ENCODE data around the gene VIT. TPM values are rescaled to one million over a fixed set of nuclear protein-coding genes. Genes with fewer than 3 reads are reported as not detected.

The VIT gene
- total RNA-seq, 4 donors from 2014 or later, result 1.4 to 3.6 (median 2.5) TPM; not detected in 1

DNA sequence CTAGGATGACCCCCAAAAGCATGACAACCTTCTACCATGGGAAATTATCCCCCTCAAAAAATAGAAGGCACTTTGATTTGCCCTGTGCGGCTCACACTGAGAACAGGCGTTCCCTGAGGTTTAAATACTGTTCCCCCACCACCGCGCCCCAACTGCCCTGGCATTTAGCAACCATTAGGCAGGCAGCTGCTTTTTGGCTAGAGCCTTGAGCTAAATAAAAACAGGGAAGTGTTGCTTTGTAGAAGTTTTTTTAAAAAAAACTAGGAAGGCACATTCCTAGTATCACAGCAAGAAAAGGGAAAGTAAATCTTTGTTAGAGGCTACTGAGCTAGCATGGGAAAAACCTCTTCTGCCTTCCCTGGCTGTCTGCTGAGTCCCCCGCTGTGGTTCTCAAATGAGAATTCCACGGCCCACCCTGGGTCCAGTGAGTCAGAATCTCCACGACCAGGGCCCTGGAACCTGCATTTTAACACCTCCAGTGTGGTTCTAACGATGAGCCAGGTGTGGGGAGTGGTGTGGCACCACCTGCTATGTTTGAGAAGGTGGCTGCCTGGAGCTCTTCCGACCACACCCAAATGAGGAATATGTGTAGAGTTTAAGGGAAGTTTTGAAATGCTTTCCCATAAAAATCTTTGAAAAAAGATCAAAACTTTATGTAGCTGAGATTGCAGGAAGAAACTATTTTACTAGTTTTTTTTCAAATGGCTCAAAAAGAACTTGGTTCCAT is 66.4 kb downstream of the VIT start:
- WGBS, 2 donors (ENCODE audit: low coverage in 1 of 2), result 77% methylated on average over 9 of the region's 9 CpGs; no CpG with 5 or more reads in 1 of the 2 donors
- intact Hi-C loops (cut with DNase I; ENCODE audit: low total_unique reads) (no loop called here), in situ Hi-C loops (cut with MboI; ENCODE audit: low pct_ligation_motif_present in 1 of 4, low pct_unique_long_range_greater_than_20kb in 1 of 4, low sequenced_read_pairs in 3 of 4) (no loop called here)
- H3K9me3 ChIP-seq, result no peaks in the 10 kb centered on the region
- no peaks in the 10 kb centered on the region for H3K4me1 ChIP-seq
- H3K27ac ChIP-seq, result no peak overlapping the region
- TF ChIP-seq CTCF (IDR thresholded peaks at IDR 0.05) (no peak), POLR2AphosphoS5 (IDR thresholded peaks at IDR 0.05) (no peak), POLR2A (IDR thresholded peaks at IDR 0.05) (no peak), EP300 (IDR thresholded peaks at IDR 0.05; ENCODE audit: low read depth) (no peak)
- no peaks in the 10 kb centered on the region for H3K27me3 ChIP-seq
- H3K36me3 ChIP-seq, result no peaks in the 10 kb centered on the region
- H3K4me3 ChIP-seq, result no peak overlapping the region
- DNase-seq, result no peak

GRCh38 chr2:36769106-36769505 is 72.6 kb downstream of the VIT start:
- no peaks in the 10 kb centered on the region for H3K36me3 ChIP-seq
- in situ Hi-C loops (cut with MboI; ENCODE audit: low pct_ligation_motif_present in 1 of 4, low pct_unique_long_range_greater_than_20kb in 1 of 4, low sequenced_read_pairs in 3 of 4) (no loop called here), intact Hi-C loops (cut with DNase I; ENCODE audit: low total_unique reads) (no loop called here)
- no peak overlapping the region for H3K4me3 ChIP-seq
- H3K27ac ChIP-seq, result no peak overlapping the region
- 72 to 80% methylated on average over 1 to 2 of the region's 2 CpGs for WGBS, 2 donors (ENCODE audit: low coverage in 1 of 2)
- H3K9me3 ChIP-seq, result no peaks in the 10 kb centered on the region
- TF ChIP-seq CTCF (IDR thresholded peaks at IDR 0.05), result no peak
- TF ChIP-seq POLR2AphosphoS5 (IDR thresholded peaks at IDR 0.05), result no peak
- TF ChIP-seq POLR2A (IDR thresholded peaks at IDR 0.05), result no peak
- no peak for TF ChIP-seq EP300 (IDR thresholded peaks at IDR 0.05; ENCODE audit: low read depth)
- DNase-seq, result no peak
- H3K27me3 ChIP-seq, result no peaks in the 10 kb centered on the region
- H3K4me1 ChIP-seq, result no peaks in the 10 kb centered on the region

DNA sequence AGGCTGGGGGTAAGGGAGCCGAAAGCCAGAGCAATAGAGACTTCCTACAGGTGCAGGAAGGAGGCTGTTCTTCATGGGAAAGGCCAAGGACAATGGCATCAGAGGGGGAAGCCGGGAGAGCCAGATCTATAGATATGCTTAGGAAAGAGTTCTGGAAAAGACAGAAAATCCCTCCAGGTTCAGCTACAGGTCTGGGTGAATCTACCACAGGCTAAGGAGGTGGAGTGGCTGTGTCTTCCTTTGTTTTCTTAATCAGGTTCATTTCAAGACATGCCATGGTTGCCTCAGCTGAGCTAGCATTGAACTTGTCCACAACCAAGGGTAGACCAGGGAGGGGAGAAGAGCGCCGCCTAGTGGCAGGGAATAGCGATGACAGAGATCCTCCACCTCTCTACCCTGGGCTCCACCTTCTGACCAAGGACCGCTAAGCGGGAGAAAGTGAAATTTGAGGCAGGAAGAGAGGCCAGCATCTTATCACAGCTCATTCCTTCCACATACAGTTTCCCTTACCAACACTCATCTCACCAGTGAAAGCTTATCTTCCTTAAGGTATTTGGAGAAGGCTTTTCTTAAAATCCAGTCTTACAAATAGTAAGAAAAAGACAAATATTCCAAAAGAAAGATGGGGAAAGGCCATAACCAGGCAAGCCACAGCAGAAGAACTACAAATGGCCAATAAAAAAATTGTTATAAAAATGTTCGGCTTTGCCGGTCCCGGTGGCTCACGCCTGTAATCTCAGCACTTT is 74.2 kb downstream of the VIT start:
- Histone ChIP-seq H3K36me3 (no peaks in the 10 kb centered on the region), H3K4me3 (no peak overlapping the region), H3K27ac (no peak overlapping the region), H3K4me1 (no peaks in the 10 kb centered on the region), H3K9me3 (no peaks in the 10 kb centered on the region), H3K27me3 (no peaks in the 10 kb centered on the region)
- intact Hi-C loops (cut with DNase I; ENCODE audit: low total_unique reads) (no loop called here), in situ Hi-C loops (cut with MboI; ENCODE audit: low pct_ligation_motif_present in 1 of 4, low pct_unique_long_range_greater_than_20kb in 1 of 4, low sequenced_read_pairs in 3 of 4) (no loop called here)
- WGBS, 2 donors (ENCODE audit: low coverage in 1 of 2), result 68 to 85% methylated on average over 6 to 11 of the region's 11 CpGs
- TF ChIP-seq CTCF (IDR thresholded peaks at IDR 0.05) (peak; percentile 17 to 45 (median 31)), POLR2AphosphoS5 (IDR thresholded peaks at IDR 0.05) (no peak), POLR2A (IDR thresholded peaks at IDR 0.05) (no peak), EP300 (IDR thresholded peaks at IDR 0.05; ENCODE audit: low read depth) (no peak)
- peak; percentile 17 for DNase-seq

DNA sequence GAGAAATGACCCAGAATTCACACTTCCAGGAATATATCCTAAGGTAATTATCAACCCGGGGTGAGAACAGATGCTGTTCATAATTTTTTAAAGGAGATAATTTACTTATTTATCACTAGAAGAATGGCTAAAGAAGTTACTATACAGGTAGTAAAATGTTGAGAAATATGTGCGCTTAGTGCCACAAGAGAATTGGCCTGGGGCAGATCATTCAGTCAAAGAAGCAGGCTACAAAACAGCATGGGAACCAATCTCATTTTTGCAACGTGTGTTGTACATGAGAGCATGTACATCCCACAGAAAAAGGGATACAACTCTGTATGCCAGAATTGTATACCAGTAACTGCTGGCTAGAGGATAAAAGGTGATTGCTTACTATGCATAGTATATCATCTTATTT is 75.2 kb downstream of the VIT start:
- H3K27ac ChIP-seq, result no peak overlapping the region
- no peaks in the 10 kb centered on the region for H3K4me1 ChIP-seq
- TF ChIP-seq CTCF (IDR thresholded peaks at IDR 0.05) (no peak), POLR2A (IDR thresholded peaks at IDR 0.05) (no peak), POLR2AphosphoS5 (IDR thresholded peaks at IDR 0.05) (no peak), EP300 (IDR thresholded peaks at IDR 0.05; ENCODE audit: low read depth) (no peak)
- intact Hi-C loops (cut with DNase I; ENCODE audit: low total_unique reads), result no loop called here
- 55 to 70% methylated on average over 1 to 3 of the region's 3 CpGs for WGBS, 2 donors (ENCODE audit: low coverage in 1 of 2)
- no peak overlapping the region for H3K4me3 ChIP-seq
- H3K27me3 ChIP-seq, result no peaks in the 10 kb centered on the region
- H3K9me3 ChIP-seq, result no peaks in the 10 kb centered on the region
- in situ Hi-C loops (cut with MboI; ENCODE audit: low pct_ligation_motif_present in 1 of 4, low pct_unique_long_range_greater_than_20kb in 1 of 4, low sequenced_read_pairs in 3 of 4), result no loop called here
- DNase-seq, result no peak
- H3K36me3 ChIP-seq, result no peaks in the 10 kb centered on the region
